CD4-positive, alpha-beta T cell (primary cell): ENCODE results near the gene ADK. TPM values are rescaled to one million over a fixed set of nuclear protein-coding genes. Genes with fewer than 3 reads are reported as not detected.

Experiments
- ATAC-seq: fragments of 200-7000 bp; cut with Tn5 transposase; one replicate; pipeline ENCODE4 v1.10.0; 2022; ENCODE audit warnings: mild to moderate bottlenecking; ENCODE audit not compliant: poor library complexity
- CTCF ChIA-PET: fragments of 350-600 bp; sonication (Branson Sonifier 250); formaldehyde crosslinking; loops from one replicate; lab custom pipeline; 2021; ENCODE audit warnings: antibody characterized with exemption, inconsistent platforms; lab: Charles Lee
- POLR2A ChIA-PET: fragments of 350-600 bp; sonication (Branson Sonifier 250); formaldehyde crosslinking; loops from one replicate; lab custom pipeline; 2021; ENCODE audit warnings: antibody characterized with exemption, inconsistent platforms; lab: Charles Lee
- DNase-seq, 14 experiments: peaks; one replicate each; pipeline ENCODE4 v3.0.0-alpha.2; 2013 to 2020; ENCODE audit warnings: mixed read lengths in 2 of 14
- H3K27ac ChIP-seq, 2 donors: one replicate each; pipeline versions ENCODE4 v1.5.1 to v1.7.0; 2013; ENCODE audit warnings: low read length in 2 of 2, low read depth in 1 of 2, mild to moderate bottlenecking in 1 of 2
- H3K27me3 ChIP-seq, 2 experiments: 1 replicate in 1 of 2; 2 replicates in 1 of 2; pipeline versions ENCODE4 v1.6.1 to v1.7.0; 2013; ENCODE audit warnings: low read length in 2 of 2, control low read depth in 1 of 2, mild to moderate bottlenecking in 1 of 2, moderate library complexity in 1 of 2; ENCODE audit not compliant: insufficient read depth in 2 of 2, control insufficient read depth in 1 of 2
- H3K36me3 ChIP-seq: one replicate; pipeline ENCODE4 v1.6.1; 2013; ENCODE audit warnings: low read length, control low read depth; ENCODE audit not compliant: insufficient read depth
- H3K4me1 ChIP-seq: one replicate; pipeline ENCODE4 v1.6.1; 2013; ENCODE audit warnings: low read length, control low read depth; ENCODE audit not compliant: insufficient read depth
- H3K4me3 ChIP-seq: one replicate; pipeline ENCODE4 v1.5.1; 2013; ENCODE audit warnings: mild to moderate bottlenecking, low read length, moderate library complexity
- H3K9me3 ChIP-seq, 2 experiments: 1 replicate in 1 of 2; 2 replicates in 1 of 2; pipeline versions ENCODE4 v1.6.1 to v1.7.0; 2013; ENCODE audit warnings: low read length in 2 of 2, mild to moderate bottlenecking in 2 of 2, control low read depth in 1 of 2, moderate library complexity in 1 of 2; ENCODE audit not compliant: control insufficient read depth in 1 of 2, insufficient read depth in 1 of 2
- H3K27ac Mint-ChIP-seq: one replicate; pipeline ENCODE4 v1.8.0; 2020; ENCODE audit warnings: mixed read lengths
- H3K27me3 Mint-ChIP-seq: one replicate; pipeline ENCODE4 v1.8.0; 2021; ENCODE audit warnings: mixed read lengths
- H3K36me3 Mint-ChIP-seq: one replicate; pipeline ENCODE4 v1.8.0; 2021; ENCODE audit warnings: low read depth, mixed read lengths
- H3K4me1 Mint-ChIP-seq: one replicate; pipeline ENCODE4 v1.8.0; 2021; ENCODE audit warnings: low read depth, mixed read lengths
- H3K4me3 Mint-ChIP-seq: one replicate; pipeline ENCODE4 v1.8.0; 2020; ENCODE audit warnings: mild to moderate bottlenecking, mixed read lengths
- H3K9me3 Mint-ChIP-seq: one replicate; pipeline ENCODE4 v1.8.0; 2020; ENCODE audit warnings: mixed read lengths
- CTCF ChIP-seq: fragments of 200-600 bp; IDR thresholded peaks from one replicate; pipeline ENCODE4 v1.8.0; 2022; ENCODE audit warnings: antibody characterized with exemption, mild to moderate bottlenecking
- intact Hi-C, 2 experiments: fragments of 100-400 bp; cut with DNase I in 1 of 2; cut with micrococcal nuclease in 1 of 2; formaldehyde crosslinking; loops; one replicate each; pipeline versions ENCODE4 v1.15.1 to v1.9.0; 2023 to 2025; cut with DNase I, micrococcal nuclease
- total RNA-seq, 174 experiments: library from RNA in 2 of 174; stranded (reverse) in 2 of 174; gene quantifications; one replicate each; pipeline ENCODE4 v1.2.3 and lab custom pipeline; 2021 to 2026

Gene ADK
- total RNA-seq, 2 experiments from 2014 or later: 15.3 to 17.6 TPM

- Mint-ChIP-seq H3K36me3 (no peaks in the 10 kb centered on the region), H3K4me1 (peaks cover 78% of the 10 kb centered on the region), H3K9me3 (no peaks in the 10 kb centered on the region), H3K27me3 (no peaks in the 10 kb centered on the region), H3K27ac (peak overlapping the region; percentile 94), H3K4me3 (peak overlapping the region; percentile 63)
- Histone ChIP-seq H3K27ac (peak overlapping the region in 1 of 2 donors; percentile 35), H3K9me3 (no peaks in the 10 kb centered on the region), H3K36me3 (no peaks in the 10 kb centered on the region), H3K27me3 (no peaks in the 10 kb centered on the region), H3K4me1 (peaks cover 21% of the 10 kb centered on the region), H3K4me3 (no peak overlapping the region)
- ChIA-PET CTCF (no interaction called here), POLR2A (interaction anchor here (0.6 to 3.1 kb wide), 5 partner anchors 26 to 433 kb away, joined by 3 to 28 read pairs (median 5); partner anchors contain the start of gene KAT6B)
- TF ChIP-seq CTCF: no peak
- ATAC-seq (no peak), DNase-seq (peak in 1 of 14 experiments; percentile 25)
- intact Hi-C loops: loop anchor here (5.0 to 10.0 kb wide), 5 partner anchors 35 to 648 kb away; partner anchors contain the start of genes COMTD1 (in 1 of the 2) and VCL (in 1 of the 2)
These were observed 436.3 kb downstream of the ADK start for GRCh38 chr10:74587109-74587854.

- DNase-seq (peak; percentile 77 to 97 (median 85)), ATAC-seq (peak; percentile 77)
- Mint-ChIP-seq H3K9me3 (no peaks in the 10 kb centered on the region), H3K36me3 (no peaks in the 10 kb centered on the region), H3K4me3 (peak overlapping the region; percentile 66), H3K27ac (peak overlapping the region; percentile 94), H3K27me3 (no peaks in the 10 kb centered on the region), H3K4me1 (peaks cover 64% of the 10 kb centered on the region)
- Histone ChIP-seq H3K27me3 (no peaks in the 10 kb centered on the region), H3K9me3 (no peaks in the 10 kb centered on the region), H3K4me1 (peaks cover 16% of the 10 kb centered on the region), H3K27ac (peak overlapping the region; percentile 65 to 66), H3K36me3 (no peaks in the 10 kb centered on the region), H3K4me3 (no peak overlapping the region)
- POLR2A ChIA-PET: interaction anchor here (0.6 to 2.9 kb wide), 6 partner anchors 10 to 237 kb away, joined by 3 to 14 read pairs (median 4); partner anchors contain the start of gene KAT6B
- CTCF ChIA-PET: interaction anchor here (0.6 to 1.0 kb wide), 4 partner anchors 39 to 1542 kb away, joined by 3 to 5 read pairs (median 4); partner anchors contain the start of gene KAT6B
- no peak for TF ChIP-seq CTCF
- intact Hi-C loops: loop anchor here (1.0 to 10.0 kb wide), 6 partner anchors 37 to 646 kb away; partner anchors contain the start of genes COMTD1 (in 1 of the 2), KAT6B (in 1 of the 2) and VCL (in 1 of the 2)
These were observed 438.2 kb downstream of the ADK start for GRCh38 chr10:74589226-74589673.

- H3K36me3 ChIP-seq: no peaks in the 10 kb centered on the region
- no peaks in the 10 kb centered on the region for H3K9me3 Mint-ChIP-seq
- no peaks in the 10 kb centered on the region for H3K27me3 ChIP-seq
- peaks cover 16% of the 10 kb centered on the region for H3K4me1 ChIP-seq
- no peaks in the 10 kb centered on the region for H3K36me3 Mint-ChIP-seq
- H3K27ac ChIP-seq: peak overlapping the region; percentile 65 to 66
- H3K4me1 Mint-ChIP-seq: peaks cover 58% of the 10 kb centered on the region
- DNase-seq: no peak
- peak overlapping the region; percentile 94 for H3K27ac Mint-ChIP-seq
- no peak for ATAC-seq
- CTCF ChIA-PET: interaction anchor here (0.6 to 1.5 kb wide), 3 partner anchors 38 to 1542 kb away, joined by 3 to 4 read pairs (median 3); no protein-coding TSS in a partner anchor
- H3K4me3 ChIP-seq: no peak overlapping the region
- no peak for TF ChIP-seq CTCF
- intact Hi-C loops: loop anchor here (1.0 to 10.0 kb wide), 7 partner anchors 38 to 645 kb away; partner anchors contain the start of genes COMTD1 (in 1 of the 2), KAT6B (in 1 of the 2) and VCL (in 1 of the 2)
- H3K27me3 Mint-ChIP-seq: no peaks in the 10 kb centered on the region
- peak overlapping the region; percentile 52 for H3K4me3 Mint-ChIP-seq
- no peaks in the 10 kb centered on the region for H3K9me3 ChIP-seq
- POLR2A ChIA-PET: interaction anchor here (1.3 to 2.9 kb wide), 5 partner anchors 9 to 236 kb away, joined by 3 to 14 read pairs (median 5); partner anchors contain the start of gene KAT6B
These were observed 438.8 kb downstream of the ADK start for GRCh38 chr10:74589851-74590250.
